ENCODE data around the gene ASCL5. TPM values are rescaled to one million over a fixed set of nuclear protein-coding genes. Genes with fewer than 3 reads are reported as not detected.

Gene ASCL5
- total RNA-seq, 1 experiment from 2014 or later = 0.31 TPM

DNA sequence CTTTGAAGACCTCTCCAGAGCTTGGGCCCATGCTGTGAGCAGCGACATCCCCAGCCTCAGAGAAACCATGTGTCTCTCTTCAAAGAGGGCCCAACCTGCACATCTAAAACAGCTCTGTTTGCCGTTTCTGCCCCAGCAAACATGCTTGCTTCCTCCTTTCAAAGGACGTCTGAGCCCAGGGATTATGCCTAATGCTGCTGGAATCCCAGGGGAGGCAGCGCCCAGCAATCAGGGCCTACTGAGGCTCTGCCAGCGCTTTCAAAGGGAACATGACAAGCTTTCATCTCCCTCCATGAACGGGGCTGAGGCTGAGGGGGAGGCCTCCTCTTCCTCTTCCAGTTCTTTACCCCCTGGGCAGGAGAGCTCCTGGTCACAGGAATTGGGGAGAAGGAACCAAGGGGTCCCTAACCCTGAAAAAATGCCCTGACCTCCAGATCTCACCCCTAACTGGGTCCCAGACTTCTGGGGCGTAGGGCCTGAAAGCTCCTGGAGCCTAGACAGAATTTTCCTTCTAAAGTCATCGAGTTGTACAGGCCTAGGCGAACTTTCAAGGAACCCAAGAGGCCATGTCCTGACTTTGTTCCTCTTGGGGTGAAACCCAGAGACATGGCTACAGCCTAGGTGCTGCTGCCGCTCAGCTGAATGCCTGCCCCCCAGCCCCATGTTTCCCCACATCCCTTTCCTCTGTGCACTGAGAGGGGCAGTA, 13.4 kb upstream of the ASCL5 start (continued):
- TF ChIP-seq, protein P1, sequence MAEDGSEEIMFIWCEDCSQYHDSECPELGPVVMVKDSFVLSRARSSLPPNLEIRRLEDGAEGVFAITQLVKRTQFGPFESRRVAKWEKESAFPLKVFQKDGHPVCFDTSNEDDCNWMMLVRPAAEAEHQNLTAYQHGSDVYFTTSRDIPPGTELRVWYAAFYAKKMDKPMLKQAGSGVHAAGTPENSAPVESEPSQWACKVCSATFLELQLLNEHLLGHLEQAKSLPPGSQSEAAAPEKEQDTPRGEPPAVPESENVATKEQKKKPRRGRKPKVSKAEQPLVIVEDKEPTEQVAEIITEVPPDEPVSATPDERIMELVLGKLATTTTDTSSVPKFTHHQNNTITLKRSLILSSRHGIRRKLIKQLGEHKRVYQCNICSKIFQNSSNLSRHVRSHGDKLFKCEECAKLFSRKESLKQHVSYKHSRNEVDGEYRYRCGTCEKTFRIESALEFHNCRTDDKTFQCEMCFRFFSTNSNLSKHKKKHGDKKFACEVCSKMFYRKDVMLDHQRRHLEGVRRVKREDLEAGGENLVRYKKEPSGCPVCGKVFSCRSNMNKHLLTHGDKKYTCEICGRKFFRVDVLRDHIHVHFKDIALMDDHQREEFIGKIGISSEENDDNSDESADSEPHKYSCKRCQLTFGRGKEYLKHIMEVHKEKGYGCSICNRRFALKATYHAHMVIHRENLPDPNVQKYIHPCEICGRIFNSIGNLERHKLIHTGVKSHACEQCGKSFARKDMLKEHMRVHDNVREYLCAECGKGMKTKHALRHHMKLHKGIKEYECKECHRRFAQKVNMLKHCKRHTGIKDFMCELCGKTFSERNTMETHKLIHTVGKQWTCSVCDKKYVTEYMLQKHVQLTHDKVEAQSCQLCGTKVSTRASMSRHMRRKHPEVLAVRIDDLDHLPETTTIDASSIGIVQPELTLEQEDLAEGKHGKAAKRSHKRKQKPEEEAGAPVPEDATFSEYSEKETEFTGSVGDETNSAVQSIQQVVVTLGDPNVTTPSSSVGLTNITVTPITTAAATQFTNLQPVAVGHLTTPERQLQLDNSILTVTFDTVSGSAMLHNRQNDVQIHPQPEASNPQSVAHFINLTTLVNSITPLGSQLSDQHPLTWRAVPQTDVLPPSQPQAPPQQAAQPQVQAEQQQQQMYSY (CRISPR knock-in tag; IDR thresholded peaks at IDR 0.05) = no peak
- TF ChIP-seq RORB (CRISPR knock-in tag; IDR thresholded peaks at IDR 0.05) (no peak), HMGA2 (CRISPR knock-in tag; IDR thresholded peaks at IDR 0.05) (no peak), ZBTB21 (CRISPR knock-in tag; IDR thresholded peaks at IDR 0.05; ENCODE audit: borderline replicate concordance) (no peak)
- TF ChIP-seq, protein P2, sequence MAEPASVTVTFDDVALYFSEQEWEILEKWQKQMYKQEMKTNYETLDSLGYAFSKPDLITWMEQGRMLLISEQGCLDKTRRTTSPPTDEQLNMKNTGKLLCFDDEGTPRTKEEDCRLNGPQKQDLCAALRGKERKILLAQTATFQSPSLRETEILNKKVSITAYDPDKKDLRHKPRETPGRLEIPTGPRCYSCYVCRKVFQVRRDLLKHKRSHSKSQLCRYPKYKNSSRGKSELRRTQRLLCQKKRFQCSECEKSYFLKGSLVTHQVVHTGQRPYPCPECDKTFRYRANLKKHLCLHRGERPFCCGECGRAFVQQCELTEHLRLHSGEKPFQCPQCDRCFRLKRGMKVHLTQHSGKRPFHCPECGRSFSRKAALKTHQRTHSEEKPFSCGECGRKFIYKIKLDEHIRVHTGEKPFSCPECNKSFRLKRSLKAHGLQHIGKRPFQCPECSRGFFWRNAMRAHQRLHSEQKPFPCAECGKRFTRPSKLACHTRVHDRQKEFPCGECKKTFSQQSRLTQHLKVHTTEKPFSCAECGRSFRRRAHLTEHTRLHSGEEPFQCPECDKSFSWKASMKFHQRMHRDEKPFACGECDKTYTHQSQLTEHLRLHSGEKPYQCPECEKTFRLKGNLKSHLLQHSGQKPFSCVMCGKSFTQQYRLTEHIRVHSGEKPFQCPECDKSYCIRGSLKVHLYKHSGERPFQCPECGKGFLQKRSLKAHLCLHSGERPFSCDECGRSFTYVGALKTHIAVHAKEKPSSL (CRISPR knock-in tag; conservative IDR thresholded peaks at IDR 0.05) = no peak

DNA sequence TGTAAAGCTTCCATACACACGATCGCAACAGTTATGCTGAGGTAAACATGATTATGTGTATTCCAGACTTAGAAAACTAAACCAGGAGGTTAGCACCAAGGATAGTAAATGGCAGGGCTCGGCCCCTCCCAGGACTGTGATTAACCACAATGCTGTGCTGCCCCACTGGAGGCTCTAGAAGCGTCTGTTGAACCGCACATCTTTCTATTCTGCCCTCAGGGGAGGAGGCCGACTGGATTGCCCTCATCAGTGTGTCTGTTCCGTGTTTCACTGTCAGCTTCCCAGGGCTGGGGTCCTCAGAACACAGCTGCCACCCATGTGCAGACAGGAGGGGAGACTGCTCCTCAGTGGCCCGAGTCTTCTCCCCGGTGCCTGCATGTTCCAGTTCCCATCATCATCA, 12.8 kb upstream of the ASCL5 start:
- TF ChIP-seq IRF2 (CRISPR knock-in tag; IDR thresholded peaks at IDR 0.05; ENCODE audit: borderline replicate concordance, low read depth) = no peak
- TF ChIP-seq, protein P3, sequence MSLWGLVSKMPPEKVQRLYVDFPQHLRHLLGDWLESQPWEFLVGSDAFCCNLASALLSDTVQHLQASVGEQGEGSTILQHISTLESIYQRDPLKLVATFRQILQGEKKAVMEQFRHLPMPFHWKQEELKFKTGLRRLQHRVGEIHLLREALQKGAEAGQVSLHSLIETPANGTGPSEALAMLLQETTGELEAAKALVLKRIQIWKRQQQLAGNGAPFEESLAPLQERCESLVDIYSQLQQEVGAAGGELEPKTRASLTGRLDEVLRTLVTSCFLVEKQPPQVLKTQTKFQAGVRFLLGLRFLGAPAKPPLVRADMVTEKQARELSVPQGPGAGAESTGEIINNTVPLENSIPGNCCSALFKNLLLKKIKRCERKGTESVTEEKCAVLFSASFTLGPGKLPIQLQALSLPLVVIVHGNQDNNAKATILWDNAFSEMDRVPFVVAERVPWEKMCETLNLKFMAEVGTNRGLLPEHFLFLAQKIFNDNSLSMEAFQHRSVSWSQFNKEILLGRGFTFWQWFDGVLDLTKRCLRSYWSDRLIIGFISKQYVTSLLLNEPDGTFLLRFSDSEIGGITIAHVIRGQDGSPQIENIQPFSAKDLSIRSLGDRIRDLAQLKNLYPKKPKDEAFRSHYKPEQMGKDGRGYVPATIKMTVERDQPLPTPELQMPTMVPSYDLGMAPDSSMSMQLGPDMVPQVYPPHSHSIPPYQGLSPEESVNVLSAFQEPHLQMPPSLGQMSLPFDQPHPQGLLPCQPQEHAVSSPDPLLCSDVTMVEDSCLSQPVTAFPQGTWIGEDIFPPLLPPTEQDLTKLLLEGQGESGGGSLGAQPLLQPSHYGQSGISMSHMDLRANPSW (CRISPR knock-in tag; conservative IDR thresholded peaks at IDR 0.05; ENCODE audit: low read depth) = no peak
- Mint-ChIP-seq H3K4me1 (no peaks in the 10 kb centered on the region), H3K4me3 (no peak overlapping the region), H3K27ac (no peak overlapping the region), H3K9me3 (no peaks in the 10 kb centered on the region), H3K27me3 (ENCODE audit: low read depth) (no peaks in the 10 kb centered on the region), H3K36me3 (peaks cover 52% of the 10 kb centered on the region)
- ChIA-PET POLR2A (no interaction called here), CTCF (no interaction called here)
- no peak for ATAC-seq
- DNase-seq (ENCODE audit: low spot score) = no peak

DNA sequence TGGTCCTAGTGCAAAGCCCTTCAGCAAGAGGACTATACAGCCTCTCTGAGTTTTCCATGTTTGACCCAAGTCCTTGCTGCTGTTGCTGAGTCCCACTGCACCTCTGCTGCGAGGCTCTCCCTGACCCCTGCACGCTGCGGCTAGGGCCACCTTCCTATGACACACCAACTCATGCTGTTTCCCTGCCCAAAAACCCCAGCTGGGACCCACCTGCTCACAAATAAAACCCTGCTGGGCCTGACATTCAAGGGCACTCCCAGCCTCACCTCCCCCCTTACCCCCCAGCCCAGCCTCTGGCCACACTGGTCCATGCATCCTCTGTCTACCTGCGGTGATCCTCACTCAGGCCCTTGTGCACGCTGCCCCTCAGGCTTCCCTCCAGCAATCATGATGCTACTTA, 12.3 kb upstream of the ASCL5 start:
- TF ChIP-seq, protein P4, sequence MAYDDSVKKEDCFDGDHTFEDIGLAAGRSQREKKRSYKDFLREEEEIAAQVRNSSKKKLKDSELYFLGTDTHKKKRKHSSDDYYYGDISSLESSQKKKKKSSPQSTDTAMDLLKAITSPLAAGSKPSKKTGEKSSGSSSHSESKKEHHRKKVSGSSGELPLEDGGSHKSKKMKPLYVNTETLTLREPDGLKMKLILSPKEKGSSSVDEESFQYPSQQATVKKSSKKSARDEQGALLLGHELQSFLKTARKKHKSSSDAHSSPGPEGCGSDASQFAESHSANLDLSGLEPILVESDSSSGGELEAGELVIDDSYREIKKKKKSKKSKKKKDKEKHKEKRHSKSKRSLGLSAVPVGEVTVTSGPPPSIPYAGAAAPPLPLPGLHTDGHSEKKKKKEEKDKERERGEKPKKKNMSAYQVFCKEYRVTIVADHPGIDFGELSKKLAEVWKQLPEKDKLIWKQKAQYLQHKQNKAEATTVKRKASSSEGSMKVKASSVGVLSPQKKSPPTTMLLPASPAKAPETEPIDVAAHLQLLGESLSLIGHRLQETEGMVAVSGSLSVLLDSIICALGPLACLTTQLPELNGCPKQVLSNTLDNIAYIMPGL (CRISPR knock-in tag; IDR thresholded peaks at IDR 0.05) = no peak
- no peak for TF ChIP-seq ZNF138 (CRISPR knock-in tag; conservative IDR thresholded peaks at IDR 0.05)
- TF ChIP-seq, protein P5, sequence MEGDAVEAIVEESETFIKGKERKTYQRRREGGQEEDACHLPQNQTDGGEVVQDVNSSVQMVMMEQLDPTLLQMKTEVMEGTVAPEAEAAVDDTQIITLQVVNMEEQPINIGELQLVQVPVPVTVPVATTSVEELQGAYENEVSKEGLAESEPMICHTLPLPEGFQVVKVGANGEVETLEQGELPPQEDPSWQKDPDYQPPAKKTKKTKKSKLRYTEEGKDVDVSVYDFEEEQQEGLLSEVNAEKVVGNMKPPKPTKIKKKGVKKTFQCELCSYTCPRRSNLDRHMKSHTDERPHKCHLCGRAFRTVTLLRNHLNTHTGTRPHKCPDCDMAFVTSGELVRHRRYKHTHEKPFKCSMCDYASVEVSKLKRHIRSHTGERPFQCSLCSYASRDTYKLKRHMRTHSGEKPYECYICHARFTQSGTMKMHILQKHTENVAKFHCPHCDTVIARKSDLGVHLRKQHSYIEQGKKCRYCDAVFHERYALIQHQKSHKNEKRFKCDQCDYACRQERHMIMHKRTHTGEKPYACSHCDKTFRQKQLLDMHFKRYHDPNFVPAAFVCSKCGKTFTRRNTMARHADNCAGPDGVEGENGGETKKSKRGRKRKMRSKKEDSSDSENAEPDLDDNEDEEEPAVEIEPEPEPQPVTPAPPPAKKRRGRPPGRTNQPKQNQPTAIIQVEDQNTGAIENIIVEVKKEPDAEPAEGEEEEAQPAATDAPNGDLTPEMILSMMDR (IDR thresholded peaks at IDR 0.05) = no peak
- TF ChIP-seq NR2C2 (CRISPR knock-in tag; IDR thresholded peaks at IDR 0.05) = no peak
- TF ChIP-seq MYBL2 (CRISPR knock-in tag; IDR thresholded peaks at IDR 0.05) = no peak
- TF ChIP-seq OVOL2 (CRISPR knock-in tag; IDR thresholded peaks at IDR 0.05; ENCODE audit: borderline replicate concordance) = no peak
- no peak for TF ChIP-seq ZNF423 (CRISPR knock-in tag; IDR thresholded peaks at IDR 0.05)
- TF ChIP-seq, protein P6, sequence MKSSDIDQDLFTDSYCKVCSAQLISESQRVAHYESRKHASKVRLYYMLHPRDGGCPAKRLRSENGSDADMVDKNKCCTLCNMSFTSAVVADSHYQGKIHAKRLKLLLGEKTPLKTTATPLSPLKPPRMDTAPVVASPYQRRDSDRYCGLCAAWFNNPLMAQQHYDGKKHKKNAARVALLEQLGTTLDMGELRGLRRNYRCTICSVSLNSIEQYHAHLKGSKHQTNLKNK (CRISPR knock-in tag; IDR thresholded peaks at IDR 0.05) = no peak
- TF ChIP-seq, protein P7, sequence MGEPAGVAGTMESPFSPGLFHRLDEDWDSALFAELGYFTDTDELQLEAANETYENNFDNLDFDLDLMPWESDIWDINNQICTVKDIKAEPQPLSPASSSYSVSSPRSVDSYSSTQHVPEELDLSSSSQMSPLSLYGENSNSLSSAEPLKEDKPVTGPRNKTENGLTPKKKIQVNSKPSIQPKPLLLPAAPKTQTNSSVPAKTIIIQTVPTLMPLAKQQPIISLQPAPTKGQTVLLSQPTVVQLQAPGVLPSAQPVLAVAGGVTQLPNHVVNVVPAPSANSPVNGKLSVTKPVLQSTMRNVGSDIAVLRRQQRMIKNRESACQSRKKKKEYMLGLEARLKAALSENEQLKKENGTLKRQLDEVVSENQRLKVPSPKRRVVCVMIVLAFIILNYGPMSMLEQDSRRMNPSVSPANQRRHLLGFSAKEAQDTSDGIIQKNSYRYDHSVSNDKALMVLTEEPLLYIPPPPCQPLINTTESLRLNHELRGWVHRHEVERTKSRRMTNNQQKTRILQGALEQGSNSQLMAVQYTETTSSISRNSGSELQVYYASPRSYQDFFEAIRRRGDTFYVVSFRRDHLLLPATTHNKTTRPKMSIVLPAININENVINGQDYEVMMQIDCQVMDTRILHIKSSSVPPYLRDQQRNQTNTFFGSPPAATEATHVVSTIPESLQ (CRISPR knock-in tag; IDR thresholded peaks at IDR 0.05) = no peak
- no peaks in the 10 kb centered on the region for H3K4me1 Mint-ChIP-seq
- H3K4me3 Mint-ChIP-seq = no peak overlapping the region
- ATAC-seq = no peak
- H3K9me3 Mint-ChIP-seq = no peaks in the 10 kb centered on the region
- no peak overlapping the region for H3K27ac Mint-ChIP-seq
- no peaks in the 10 kb centered on the region for H3K27me3 Mint-ChIP-seq (ENCODE audit: low read depth)
- POLR2A ChIA-PET = no interaction called here
- peaks cover 52% of the 10 kb centered on the region for H3K36me3 Mint-ChIP-seq
- DNase-seq (ENCODE audit: low spot score) = no peak
- CTCF ChIA-PET = no interaction called here

All from WTC11 (cell line).